ENCODE results near the gene FAM3C.

DNA sequence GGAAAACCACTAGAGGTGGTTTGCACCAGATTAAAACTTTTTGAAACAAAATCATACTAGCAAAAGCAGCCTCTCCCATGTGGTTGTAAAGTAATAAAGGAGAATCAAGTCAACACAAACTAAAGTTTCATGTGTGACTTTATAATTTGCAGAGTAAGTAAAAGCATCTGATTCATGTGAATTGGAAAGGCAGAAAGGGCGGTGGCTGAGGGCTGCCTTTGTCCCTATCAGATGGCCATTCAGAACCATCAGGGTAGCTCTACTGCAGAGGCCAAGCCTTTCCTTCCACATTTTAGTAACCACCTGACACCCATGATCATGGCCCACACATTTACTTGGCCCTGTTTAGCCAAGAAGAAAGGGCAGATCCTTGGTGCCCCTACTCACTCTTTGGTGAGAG lies 51.6 kb downstream of the FAM3C start:
- TF ChIP-seq, protein P1, sequence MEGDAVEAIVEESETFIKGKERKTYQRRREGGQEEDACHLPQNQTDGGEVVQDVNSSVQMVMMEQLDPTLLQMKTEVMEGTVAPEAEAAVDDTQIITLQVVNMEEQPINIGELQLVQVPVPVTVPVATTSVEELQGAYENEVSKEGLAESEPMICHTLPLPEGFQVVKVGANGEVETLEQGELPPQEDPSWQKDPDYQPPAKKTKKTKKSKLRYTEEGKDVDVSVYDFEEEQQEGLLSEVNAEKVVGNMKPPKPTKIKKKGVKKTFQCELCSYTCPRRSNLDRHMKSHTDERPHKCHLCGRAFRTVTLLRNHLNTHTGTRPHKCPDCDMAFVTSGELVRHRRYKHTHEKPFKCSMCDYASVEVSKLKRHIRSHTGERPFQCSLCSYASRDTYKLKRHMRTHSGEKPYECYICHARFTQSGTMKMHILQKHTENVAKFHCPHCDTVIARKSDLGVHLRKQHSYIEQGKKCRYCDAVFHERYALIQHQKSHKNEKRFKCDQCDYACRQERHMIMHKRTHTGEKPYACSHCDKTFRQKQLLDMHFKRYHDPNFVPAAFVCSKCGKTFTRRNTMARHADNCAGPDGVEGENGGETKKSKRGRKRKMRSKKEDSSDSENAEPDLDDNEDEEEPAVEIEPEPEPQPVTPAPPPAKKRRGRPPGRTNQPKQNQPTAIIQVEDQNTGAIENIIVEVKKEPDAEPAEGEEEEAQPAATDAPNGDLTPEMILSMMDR (IDR thresholded peaks at IDR 0.05), result no peak
- TF ChIP-seq EP300 (IDR thresholded peaks at IDR 0.05) (no peak), POLR2A (IDR thresholded peaks at IDR 0.05) (no peak)

Data from gastroesophageal sphincter (tissue), 3 donors.